Measurements from ENCODE around the gene CEP85. TPM values are rescaled to one million over a fixed set of nuclear protein-coding genes. Genes with fewer than 3 reads are reported as not detected.

The CEP85 gene, protein sequence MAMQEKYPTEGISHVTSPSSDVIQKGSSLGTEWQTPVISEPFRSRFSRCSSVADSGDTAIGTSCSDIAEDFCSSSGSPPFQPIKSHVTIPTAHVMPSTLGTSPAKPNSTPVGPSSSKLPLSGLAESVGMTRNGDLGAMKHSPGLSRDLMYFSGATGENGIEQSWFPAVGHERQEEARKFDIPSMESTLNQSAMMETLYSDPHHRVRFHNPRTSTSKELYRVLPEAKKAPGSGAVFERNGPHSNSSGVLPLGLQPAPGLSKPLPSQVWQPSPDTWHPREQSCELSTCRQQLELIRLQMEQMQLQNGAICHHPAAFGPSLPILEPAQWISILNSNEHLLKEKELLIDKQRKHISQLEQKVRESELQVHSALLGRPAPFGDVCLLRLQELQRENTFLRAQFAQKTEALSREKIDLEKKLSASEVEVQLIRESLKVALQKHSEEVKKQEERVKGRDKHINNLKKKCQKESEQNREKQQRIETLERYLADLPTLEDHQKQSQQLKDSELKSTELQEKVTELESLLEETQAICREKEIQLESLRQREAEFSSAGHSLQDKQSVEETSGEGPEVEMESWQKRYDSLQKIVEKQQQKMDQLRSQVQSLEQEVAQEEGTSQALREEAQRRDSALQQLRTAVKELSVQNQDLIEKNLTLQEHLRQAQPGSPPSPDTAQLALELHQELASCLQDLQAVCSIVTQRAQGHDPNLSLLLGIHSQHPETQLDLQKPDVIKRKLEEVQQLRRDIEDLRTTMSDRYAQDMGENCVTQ
- 1 to 10 TPM; 2.8 to 4.0 TPM for total RNA-seq

DNA sequence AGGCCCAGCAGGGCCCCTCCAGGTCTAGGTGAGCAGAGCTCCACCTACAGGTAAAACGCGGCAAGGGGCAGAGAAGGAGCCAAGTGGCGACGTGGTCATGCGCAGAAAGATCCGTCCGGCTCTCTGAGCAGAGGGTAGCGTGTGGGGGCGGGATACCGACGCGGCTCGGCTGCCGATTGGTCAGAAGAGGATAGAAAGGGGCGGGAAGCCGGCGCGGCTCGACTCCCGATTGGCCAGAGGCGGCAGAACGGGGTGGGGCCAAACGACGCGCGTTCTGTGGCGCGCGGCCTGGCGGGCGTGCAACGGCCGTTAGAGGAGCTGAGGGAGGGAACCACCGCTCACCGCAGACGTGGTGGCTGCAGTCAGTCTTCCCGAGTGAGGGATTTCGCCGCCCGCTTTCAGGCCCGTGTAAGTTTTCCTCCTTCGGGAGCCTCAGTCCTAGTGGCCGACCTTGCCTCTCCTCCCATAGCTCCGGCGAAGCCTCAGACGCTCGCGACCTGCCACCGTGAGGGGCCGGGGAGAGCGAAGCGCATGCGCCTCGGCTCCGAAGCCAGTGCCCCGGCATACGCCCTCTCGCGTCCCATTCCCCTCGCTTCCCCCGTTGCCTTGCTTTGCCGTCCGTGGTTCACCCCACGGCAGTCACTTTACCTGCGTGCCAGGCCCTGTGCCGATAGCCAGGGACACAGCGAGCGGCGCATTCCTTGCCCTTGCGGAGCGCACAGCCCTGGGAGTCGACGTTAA is at the start of gene CEP85:
Gene CEP85 (plus strand): TSS at position 298 of the 741 bp plus-strand sequence. CDS start 5,584 bp downstream, outside the sequence.
- Histone ChIP-seq H3K9me3 (no peaks in the 10 kb centered on the region), H3K4me3 (peak within 1 kb of the TSS; percentile 98), H3K36me3 (no peaks in the 10 kb centered on the region), H3K4me1 (ENCODE audit: control insufficient read depth in 1 of 2, low read depth in 2 of 2) (peaks cover 3 to 10% of the 10 kb centered on the region in 2 donors), H3K27me3 (replicated peaks; ENCODE audit: insufficient read depth) (no peaks in the 10 kb centered on the region), H3K27ac (peak within 1 kb of the TSS; percentile 81 to 83)
- TF ChIP-seq CTCF (IDR thresholded peaks at IDR 0.05) = peak; percentile 37
- DNase-seq (ENCODE audit: low spot score) = peak; percentile 88
- ATAC-seq (ENCODE audit: insufficient number of reproducible peaks, low FRiP score, low read depth) = peak; percentile 96

- Histone ChIP-seq H3K4me3 (no peak overlapping the region), H3K36me3 (no peaks in the 10 kb centered on the region), H3K4me1 (ENCODE audit: control insufficient read depth in 1 of 2, low read depth in 2 of 2) (no peaks in the 10 kb centered on the region), H3K9me3 (no peaks in the 10 kb centered on the region), H3K27me3 (replicated peaks; ENCODE audit: insufficient read depth) (no peaks in the 10 kb centered on the region), H3K27ac (no peak overlapping the region)
- DNase-seq (ENCODE audit: low spot score) (no peak), ATAC-seq (ENCODE audit: insufficient number of reproducible peaks, low FRiP score, low read depth) (no peak)
- TF ChIP-seq CTCF (IDR thresholded peaks at IDR 0.05) = no peak
Measured at GRCh38 chr1:26184883-26185282, 49.1 kb upstream of the CEP85 start.

DNA sequence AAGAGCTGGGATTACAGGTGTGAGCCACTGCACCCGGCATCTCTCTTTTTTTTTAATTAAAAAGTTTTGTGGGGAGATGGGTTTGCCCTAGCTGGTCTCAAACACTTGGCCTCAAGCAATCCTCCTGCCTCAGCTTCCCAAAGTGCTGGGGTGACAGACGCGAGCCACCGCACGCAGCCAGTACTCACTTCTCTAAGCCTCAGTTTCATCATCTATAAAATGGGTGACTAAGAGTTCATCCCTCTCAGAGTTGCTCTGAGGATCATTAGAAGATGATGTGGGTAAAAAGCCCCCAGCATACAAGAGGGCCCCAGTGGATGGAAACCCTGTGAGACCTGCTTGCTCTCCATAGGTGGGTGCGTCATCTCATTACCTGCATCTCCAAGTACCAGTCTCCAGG is 46.1 kb upstream of the CEP85 start:
- H3K4me1 ChIP-seq (ENCODE audit: control insufficient read depth in 1 of 2, low read depth in 2 of 2) = no peaks in the 10 kb centered on the region
- no peak for ATAC-seq (ENCODE audit: insufficient number of reproducible peaks, low FRiP score, low read depth)

GRCh38 chr1:26188477-26188876 is 45.5 kb upstream of the CEP85 start:
- TF ChIP-seq CTCF (IDR thresholded peaks at IDR 0.05) = no peak
- H3K27me3 ChIP-seq (replicated peaks; ENCODE audit: insufficient read depth) = no peaks in the 10 kb centered on the region
- ATAC-seq (ENCODE audit: insufficient number of reproducible peaks, low FRiP score, low read depth) = no peak
- DNase-seq (ENCODE audit: low spot score) = no peak
- no peak overlapping the region for H3K4me3 ChIP-seq
- no peaks in the 10 kb centered on the region for H3K36me3 ChIP-seq
- H3K27ac ChIP-seq = no peak overlapping the region
- no peaks in the 10 kb centered on the region for H3K4me1 ChIP-seq (ENCODE audit: control insufficient read depth in 1 of 2, low read depth in 2 of 2)
- H3K9me3 ChIP-seq = no peaks in the 10 kb centered on the region

More for the DNA sequence above, 46.1 kb upstream of the CEP85 start:
- H3K4me3 ChIP-seq = no peak overlapping the region
- DNase-seq (ENCODE audit: low spot score) = no peak
- no peaks in the 10 kb centered on the region for H3K36me3 ChIP-seq
- no peak for TF ChIP-seq CTCF (IDR thresholded peaks at IDR 0.05)
- H3K27me3 ChIP-seq (replicated peaks; ENCODE audit: insufficient read depth) = no peaks in the 10 kb centered on the region
- no peak overlapping the region for H3K27ac ChIP-seq
- H3K9me3 ChIP-seq = no peaks in the 10 kb centered on the region

- Histone ChIP-seq H3K27ac (no peak overlapping the region), H3K4me3 (no peak overlapping the region), H3K27me3 (replicated peaks; ENCODE audit: insufficient read depth) (no peaks in the 10 kb centered on the region), H3K4me1 (ENCODE audit: control insufficient read depth in 1 of 2, low read depth in 2 of 2) (no peaks in the 10 kb centered on the region), H3K36me3 (no peaks in the 10 kb centered on the region), H3K9me3 (no peaks in the 10 kb centered on the region)
- TF ChIP-seq CTCF (IDR thresholded peaks at IDR 0.05) = no peak
- ATAC-seq (ENCODE audit: insufficient number of reproducible peaks, low FRiP score, low read depth) (no peak), DNase-seq (ENCODE audit: low spot score) (no peak)
Measured at GRCh38 chr1:26189331-26189730, 44.7 kb upstream of the CEP85 start.

Measured in thoracic aorta (tissue), 2 donors.